GM19023 (cell line): ENCODE results near the gene FAM24A.
A peak's percentile ranks its signal among the peaks of the same experiment; 100 is the strongest.
"Not testable (repeated sequence)": the region's sequence is repeated elsewhere in the genome, so short reads cannot be mapped to it uniquely, and the experiment has no call there.

Source experiments
- ATAC-seq: cut with Tn5 transposase; IDR thresholded peaks from one replicate; pipeline ENCODE4 v1.9.1; 2021; ENCODE audit warnings: mild to moderate bottlenecking, moderate library complexity; ENCODE audit not compliant: unreplicated experiment

FAM24A gene, protein sequence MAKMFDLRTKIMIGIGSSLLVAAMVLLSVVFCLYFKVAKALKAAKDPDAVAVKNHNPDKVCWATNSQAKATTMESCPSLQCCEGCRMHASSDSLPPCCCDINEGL

DNA sequence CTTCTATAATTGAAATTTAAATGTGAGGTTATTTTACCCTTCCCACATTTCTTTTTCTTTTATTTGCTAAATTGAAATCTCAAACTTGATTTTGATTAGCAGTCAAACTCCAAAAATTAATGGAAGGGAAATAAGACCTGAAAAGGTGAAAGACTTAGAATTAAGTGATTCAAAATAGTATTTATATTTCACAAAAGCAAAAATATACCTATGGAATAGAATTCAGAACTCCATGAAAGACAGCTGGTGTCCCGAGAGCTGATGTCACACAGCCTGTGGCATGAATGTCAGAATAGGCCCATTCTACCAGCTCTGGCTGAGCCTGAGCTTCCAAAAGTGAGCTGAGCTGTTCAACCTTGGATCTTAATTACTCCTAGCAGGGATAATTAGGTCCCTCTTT, at the start of gene FAM24A:
Gene FAM24A (plus strand): TSS at position 301 of the 400 bp plus-strand sequence. CDS start 1,025 bp downstream, outside the sequence.
- no peak for ATAC-seq

DNA sequence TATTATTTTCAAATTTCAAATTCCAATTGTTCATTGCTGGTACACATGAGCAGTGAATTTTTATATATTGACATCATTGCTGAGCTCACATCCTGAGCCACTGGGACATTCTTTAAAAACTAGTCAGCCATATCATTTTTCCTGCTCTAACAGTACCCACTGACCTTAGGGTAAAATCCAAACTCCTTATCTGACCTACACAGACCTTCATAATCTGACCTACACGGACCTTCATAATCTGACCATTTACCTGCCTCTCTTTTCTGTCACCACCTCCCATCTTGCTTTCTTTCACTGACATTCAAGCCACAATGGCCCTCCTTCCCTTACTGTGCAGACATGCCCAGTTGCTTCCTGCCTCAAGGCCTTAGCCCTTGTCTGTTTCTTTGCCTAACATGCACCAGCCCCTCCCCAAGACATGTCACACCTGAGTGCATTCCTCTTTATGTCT, 48.7 kb upstream of the FAM24A start:
- no peak for ATAC-seq

DNA sequence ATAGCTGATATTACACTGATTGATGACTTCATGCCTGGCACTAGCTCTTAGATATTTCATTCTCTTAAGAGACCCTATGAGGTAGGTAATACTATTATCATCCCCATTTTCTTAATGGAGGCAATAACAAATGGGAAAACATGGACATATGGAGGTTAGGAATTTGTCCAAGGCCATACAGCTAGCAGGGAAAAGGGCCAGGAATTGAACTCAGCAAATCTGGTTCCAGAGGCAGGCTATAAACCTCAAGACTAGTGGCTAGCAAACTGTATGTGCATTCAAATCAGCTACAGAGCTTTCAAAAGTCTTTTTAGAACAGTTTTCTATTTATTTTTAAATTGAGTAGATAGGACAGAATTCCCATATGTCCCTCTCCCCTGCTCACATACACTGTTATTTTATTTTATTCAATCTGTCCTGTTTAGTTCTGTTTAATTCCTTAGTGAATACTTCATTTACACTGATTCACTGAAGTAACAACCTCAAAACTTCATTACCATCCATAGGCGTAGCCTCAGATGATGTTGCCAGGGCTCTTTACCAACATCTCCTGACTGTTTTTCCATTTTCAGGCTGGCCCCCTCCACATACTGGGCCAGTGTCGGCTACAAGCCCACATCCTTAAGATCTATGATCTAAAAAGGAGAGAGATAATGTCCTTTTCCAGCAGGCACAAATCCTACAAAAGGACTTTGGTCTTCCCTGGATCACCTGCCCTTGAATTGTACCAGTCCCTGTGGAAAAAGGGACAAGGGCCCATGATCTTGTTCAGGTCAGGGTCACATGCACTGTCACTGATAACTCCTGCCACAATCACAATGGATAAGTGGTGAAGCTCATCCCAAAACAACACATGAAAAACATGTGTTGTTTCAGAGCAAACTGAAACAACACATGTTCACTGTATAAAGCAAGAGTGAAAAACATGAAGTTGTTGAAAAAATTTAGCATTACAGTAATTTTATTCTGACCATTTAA, 46.9 kb upstream of the FAM24A start:
- no peak for ATAC-seq

DNA sequence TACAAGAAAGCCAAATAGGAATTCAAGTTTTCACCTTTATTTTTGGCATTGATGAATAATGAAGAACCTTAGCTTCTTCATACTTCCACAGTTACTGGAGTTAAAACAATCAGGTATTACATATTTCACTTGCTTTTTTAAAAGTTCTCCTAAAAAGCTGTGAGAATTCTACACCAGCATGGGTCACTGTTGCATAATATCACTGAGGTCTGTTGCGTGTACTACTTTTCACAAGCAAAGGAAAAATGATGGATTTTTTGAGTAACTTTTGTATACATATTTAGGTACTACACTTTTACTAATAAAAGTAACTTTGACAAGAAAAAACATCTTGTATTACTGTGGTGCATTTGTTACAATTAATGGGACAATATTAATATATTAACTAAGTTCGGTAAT, 46.2 kb upstream of the FAM24A start:
- ATAC-seq = no peak

DNA sequence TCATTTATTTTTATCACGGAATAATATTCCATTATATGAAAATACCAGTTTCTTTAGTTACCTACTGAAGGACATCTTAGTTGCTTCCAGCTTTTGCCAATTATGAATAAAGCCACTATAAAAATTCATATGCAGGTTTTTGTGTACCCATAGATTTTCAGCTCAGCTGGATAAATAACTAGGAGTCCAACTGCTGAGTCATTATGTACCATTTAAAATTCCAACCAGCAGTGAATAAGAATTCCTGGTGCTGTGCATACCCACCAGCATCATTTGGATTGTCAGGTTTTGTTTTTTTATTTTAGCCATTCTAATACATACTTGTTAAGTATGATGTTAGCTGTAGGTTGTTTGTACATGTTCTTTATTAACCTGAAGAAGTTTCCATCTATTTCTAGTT, 45.5 kb upstream of the FAM24A start:
- ATAC-seq = no peak

DNA sequence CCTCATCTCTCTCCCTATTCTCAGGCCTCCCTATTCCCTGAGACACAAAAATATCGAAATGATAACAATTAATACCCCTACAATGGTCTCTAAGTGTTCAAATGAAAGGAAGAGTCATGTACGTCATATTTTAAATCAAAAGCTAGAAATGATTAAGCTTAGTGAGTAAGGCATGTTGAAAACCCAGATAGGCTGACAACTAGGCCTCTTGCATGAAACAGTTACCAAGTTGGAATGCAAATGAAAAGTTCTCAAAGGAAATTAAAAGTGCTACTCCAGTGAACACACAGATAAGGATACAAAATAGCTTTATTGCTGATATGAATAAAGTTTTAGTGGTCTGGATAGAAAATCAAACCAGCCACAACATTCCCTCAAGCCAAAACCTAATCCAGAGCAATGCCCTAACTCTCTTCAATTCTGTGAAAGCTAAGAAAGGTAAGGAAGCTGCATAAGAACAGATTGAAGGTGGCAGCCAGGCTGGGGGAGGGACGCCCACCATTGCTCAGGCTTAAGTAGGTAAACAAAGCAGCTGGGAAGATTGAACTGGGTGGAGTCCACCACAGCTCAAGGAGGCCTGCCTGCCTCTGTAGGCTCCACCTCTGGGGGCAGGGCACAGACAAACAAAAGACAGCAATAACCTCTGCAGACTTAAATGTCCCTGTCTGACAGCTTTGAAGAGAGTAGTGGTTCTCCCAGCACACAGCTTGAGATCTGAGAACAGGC, 43.5 kb upstream of the FAM24A start:
- ATAC-seq = not testable (repeated sequence)

DNA sequence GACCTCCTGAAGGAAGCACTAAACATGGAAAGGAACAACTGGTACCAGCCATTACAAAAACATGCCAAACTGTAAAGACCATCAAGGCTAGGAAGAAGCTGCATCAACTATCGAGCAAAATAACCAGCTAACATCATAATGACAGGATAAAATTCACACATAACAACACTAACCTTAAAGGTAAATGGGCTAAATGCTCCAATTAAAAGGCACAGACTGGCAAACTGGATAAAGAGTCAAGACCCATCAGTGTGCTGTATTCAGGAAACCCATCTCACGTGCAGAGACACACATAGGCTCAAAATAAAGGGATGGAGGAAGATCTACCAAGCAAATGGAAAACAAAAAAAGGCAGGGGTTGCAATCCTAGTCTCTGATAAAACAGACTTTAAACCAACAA, 41.6 kb upstream of the FAM24A start:
- ATAC-seq = not testable (repeated sequence)

DNA sequence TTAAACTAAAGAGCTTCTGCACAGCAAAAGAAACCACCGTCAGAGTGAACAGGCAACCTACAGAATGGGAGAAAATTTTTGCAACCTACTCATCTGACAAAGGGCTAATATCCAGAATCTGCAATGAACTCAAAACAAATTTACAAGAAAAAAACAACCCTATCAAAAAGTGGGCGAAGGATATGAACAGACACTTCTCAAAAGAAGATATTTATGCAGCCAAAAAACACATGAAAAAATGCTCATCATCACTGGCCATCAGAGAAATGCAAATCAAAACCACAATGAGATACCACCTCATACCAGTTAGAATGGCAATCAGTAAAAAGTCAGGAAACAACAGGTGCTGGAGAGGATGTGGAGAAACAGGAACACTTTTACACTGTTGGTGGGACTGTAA, 38.5 kb upstream of the FAM24A start:
- not testable (repeated sequence) for ATAC-seq

DNA sequence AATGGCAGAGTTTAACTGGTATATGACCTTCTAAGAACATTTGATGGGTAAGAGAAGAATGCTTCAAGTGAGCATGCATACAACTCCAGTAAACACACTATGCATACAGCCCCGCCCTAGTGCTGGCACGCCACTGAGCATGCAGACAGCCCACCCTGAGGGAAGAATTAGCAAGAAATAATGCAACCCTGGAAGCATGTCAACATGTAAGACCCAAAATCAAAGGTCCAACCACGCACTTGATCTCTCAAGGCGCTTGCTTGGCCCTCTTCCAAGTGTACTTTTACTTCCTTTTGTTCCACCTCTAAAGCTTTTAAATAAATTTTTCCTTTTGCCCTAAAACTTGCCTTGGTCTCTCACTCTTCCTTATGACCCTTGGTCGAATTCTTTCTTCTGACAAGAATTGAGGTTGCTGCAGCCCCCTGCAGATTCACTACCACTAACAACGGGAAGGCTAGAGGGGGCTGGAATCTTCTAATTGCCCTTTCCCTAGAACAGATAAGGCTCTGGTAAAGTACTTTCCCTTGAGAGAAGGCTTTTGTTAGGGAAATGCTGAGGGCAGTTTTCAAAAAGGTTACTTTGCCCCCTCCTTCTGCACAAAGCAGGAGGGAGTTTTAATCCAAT, 34.5 kb upstream of the FAM24A start:
- ATAC-seq = no peak

DNA sequence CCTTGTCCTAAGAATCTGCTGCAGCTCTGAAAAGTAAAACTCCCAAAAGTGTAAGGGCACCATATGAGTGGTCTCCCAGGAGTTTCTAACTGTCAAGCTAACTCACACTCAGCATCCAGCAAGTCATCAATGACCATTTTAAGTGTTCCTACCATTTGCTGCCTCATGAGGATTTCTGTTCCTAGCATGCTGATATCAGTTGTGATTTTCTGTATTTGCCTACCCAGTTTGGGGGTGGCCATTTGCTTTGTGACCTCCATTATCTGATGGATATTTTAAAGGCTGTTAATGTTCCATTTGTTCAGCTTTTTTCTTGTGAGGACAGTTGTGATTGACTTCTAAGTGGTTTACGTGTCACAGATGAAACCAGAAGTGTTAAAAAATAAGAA, 33.9 kb upstream of the FAM24A start:
- ATAC-seq = no peak

DNA sequence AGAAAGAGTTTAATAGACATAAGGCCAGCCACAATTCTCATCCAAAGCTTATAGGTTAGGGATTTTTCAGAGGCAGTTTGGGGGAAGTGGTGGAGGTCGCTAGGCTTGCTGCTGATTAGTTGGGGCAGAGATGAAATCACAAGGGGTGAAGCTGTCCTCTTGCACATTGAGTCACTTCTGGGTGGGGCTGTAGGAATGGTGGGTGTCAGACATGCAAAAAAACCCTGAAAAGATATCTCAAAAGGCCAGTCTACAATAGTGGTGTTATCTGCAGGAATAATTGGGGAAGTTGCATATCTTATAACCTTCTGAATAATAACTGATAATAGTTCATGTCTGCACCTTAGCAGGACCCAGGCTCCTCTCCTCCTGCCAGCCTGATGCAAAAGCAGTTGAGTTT, 33.1 kb upstream of the FAM24A start:
- no peak for ATAC-seq

DNA sequence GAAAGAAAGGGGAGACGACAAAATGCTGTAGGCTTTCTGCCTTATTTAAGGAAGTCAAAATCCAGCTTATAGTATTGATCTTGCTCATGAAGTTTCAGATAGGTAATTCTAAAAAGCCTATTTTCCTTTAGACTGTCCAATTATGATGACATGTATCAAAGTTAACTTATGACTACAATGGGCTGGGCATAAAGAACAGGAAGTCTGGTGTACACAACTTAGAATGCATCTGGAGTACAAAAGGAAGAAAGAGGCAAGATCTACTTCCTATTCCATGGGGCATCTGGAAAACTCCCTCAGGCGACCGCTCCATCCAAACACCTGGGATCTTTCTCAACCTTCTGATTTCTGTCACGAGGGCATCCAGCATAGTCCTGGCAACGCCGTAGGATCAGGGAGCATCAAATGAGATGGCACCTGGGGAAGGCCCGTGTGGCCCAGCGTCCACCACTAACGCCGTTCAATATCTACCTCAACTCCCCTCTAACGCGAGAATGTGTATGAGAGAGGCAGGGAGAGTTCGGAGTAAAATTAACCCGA, 31.5 kb upstream of the FAM24A start:
- peak; percentile 14 for ATAC-seq

DNA sequence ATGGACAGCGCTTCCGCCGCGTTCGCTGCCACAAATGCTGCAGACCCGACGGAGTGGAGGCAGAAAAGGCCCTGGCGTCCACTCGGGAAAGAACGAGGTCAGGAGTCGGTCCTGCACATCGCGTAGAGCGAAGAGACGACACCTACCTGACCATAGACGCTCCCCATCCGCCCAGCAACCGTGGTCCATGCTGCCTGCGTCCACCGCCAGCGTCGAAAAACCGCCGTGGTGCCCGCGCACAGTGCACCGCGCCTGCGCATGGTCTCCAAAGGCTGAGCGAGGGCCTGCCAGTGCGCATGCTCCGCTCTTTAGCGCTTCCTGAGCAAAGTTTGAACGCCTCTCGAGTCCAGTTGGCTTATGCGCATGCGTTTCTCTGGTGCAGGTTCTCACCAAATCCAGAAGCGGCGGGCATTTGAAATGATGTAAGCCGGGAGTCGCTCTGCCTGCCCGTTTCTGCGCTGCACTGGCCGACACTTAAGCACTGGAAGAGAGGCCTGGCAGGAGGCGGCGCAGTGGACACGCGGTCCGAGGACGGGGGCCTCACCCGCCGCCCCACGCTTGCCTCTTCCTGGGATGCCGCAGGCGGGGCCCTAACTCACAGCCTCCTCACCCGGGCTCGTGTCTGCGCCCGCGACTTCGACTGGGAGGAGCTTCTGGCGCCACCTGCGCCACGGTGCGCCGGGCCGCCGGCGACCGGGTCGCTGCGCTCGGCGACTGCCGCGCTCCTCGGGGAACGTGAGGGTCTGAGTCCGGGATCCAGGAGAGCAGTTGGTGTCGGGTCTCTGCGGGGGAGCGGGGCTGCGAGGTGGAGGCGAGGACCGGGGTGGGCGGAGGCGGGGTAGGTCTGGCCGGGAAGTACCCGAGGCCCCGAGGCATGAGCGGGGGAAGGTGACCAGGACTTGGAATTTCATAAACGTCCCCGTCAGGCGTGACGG, 30.8 kb upstream of the FAM24A start, which contains the start of gene FAM24B:
Gene FAM24B (minus strand): TSS at position 243 of the 935 bp plus-strand sequence. CDS start 29,066 bp downstream, outside the sequence.
- ATAC-seq = peak; percentile 81

DNA sequence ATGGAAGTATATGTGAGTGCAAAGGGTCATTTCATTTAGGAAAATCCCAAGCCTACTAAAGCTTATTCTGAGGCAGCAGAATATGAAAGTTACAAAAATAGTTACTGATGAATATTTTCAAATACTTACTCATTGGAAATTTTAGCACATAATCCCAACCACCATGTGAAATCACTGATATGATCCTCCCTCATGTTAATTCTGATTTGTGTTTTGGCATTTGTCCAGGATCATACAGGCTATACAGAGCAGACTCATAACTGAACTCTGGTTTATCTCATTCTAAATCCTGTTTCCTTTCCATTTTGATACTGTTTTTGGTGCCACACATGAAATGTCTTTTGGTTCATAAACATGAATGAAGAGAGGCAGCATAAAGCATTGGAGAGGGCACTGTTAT, 27.6 kb upstream of the FAM24A start:
- ATAC-seq = no peak

DNA sequence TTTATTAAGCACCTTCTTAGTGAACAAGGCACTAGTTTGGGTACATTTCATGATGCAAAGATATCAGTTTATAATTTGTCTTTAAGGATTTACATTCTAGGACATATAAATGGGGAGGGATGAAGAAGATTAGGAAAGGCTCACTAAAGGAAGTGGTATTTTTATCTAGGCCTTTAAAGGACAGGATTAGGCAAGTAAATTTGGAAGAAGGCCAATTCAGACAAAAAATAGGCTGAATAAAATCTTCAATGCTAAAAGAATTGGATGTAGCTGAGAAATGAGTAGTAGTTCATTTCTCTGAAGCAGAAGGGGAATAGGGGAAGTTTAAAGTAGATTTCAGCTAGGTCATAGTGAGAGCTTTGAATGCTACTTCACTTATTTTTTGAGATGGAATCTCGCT, 26.2 kb upstream of the FAM24A start:
- no peak for ATAC-seq

DNA sequence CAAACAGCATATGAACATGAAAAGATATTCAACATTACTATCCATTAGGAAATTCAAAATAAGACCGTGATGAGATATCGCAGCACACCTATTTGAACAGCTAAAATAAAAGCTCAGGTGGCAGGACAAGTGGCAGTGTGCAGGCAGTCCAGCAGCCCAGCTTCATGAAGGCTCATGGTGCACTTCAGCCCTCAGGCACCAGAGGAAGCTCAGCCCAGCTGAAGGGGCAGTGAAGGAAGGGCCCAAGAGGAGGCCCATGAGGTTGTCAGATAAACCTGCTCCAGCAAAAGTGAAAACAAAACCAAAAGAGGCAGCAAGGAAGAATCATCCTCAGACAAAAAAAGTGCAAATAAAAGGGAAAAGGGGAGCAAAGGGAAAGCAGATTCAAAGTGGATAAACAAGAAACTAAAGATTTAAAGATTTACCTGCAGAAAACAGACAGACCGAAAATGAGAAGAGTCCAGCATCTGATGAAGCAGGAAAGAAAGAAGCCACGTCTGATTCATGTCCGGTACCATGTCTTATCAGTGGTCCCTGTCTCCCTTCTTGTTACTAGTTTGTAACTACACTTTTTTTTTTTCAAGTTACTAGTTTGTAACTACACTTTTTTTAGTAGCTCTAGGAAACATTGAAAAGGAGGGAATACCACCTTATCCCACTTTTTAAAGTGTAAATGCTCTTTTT, 16.0 kb upstream of the FAM24A start:
- ATAC-seq = no peak

DNA sequence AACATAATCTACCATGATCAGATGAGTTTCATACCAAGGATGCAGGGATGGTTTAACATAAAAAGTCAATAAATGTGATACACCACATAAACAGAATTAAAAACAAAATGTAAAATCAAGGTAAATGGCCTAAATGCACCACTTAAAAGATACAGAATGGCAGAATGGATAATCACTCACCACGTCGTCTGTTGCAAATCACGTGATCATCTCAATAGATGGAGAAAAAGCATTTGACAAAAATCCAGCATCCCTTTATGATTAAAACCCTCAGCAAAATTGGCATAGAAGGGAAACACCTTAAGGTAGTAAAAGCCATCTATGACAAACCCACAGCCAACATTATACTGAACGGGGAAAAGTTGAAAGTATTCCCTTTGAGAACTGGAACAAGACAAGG, 6.5 kb upstream of the FAM24A start:
- ATAC-seq = not testable (repeated sequence)

DNA sequence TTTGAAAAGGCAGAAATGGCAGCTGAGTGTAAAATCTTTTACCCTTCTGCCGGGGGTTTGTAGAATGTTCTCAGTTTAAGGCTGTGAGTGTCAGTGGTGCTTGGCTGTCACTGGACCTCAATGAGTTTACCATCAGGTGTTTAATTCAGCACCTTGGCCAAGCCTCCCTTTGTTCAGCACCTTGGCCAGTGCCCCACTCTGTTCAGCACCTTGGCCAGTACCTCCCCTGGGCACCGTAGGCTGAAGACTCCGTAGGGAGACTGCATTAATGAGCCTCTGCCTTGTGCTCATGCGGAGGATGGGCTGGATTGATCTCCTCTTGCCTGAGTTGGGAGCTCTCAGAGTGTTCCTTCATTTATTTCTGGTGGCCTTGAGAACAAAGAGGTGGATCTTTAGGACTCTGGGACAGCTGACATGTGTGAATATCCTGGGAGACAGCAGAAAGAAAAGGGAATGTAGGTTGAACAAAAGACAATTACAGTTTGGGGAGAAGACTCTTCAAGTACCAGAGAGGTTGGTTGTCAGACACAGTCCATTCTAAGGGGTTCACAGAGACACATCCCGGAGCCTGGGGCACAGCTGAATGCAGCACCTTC, 1.6 kb downstream of the FAM24A start:
- no peak for ATAC-seq

DNA sequence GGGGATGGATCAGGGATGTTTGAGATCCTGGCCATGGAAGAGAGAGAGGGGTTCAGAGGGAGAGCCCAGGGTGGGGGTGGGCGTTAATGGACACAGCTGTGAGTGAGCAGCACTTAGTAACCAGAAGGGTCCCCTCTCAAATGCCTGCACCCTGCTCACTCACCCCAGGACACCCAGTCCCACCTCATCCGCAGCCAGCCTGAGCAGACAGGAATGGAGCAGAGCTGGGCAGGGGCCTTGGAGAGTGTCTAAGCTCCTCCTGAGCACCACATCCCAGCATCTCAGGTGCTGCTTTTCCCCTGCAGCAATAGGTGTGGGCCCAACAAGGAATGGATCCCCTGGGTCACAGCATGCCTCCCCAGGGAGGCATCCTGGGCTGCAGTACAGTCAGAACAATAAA, 5.3 kb downstream of the FAM24A start:
- ATAC-seq = no peak
